ENCODE data around the gene CDC42EP4. TPM values are rescaled to one million over a fixed set of nuclear protein-coding genes. Genes with fewer than 3 reads are reported as not detected.

The CDC42EP4 gene
- total and polyA plus RNA-seq, 10 of the 15 experiments (the other 5 are each of a cell fraction or from before 2014, with no cell fraction given) = 0.05 to 7.1 (median 2.7) TPM

DNA sequence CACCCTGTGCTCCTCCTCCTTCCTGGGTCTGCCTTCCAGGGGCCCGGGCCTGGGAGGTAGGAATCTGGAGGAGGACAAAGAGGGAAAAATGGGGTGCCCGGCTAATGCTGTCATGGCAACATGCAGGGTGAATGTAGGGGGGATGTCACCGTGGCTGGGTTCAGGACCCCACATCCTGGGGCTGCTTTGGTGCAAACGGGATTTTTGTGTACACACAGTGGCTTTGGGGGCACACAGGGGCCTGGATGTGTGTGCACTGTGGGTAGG lies 37.0 kb upstream of the CDC42EP4 start:
- ATAC-seq (no peak), FAIRE-seq (no peak), DNase-seq (ENCODE audit: low read depth, low spot score) (no peak)
- Histone ChIP-seq H4K20me1 (ENCODE audit: control insufficient read depth, insufficient read depth) (no peaks in the 10 kb centered on the region), H3K9me3 (replicated peaks; ENCODE audit: control insufficient read depth, insufficient read depth, low read length) (no peaks in the 10 kb centered on the region), H3K4me3 (no peak overlapping the region), H3K4me2 (ENCODE audit: control insufficient read depth, insufficient read depth) (no peak overlapping the region), H3K9ac (ENCODE audit: control insufficient read depth, insufficient read depth, low read length) (no peak overlapping the region), H3K79me2 (ENCODE audit: control insufficient read depth, insufficient read depth, low read length) (no peaks in the 10 kb centered on the region), H3K27ac (ENCODE audit: control insufficient read depth, insufficient read depth) (no peak overlapping the region), H3K27me3 (replicated peaks in 1 of 2; ENCODE audit: control insufficient read depth in 2 of 2, insufficient read depth in 2 of 2, low read length in 1 of 2) (no peaks in the 10 kb centered on the region), H3K36me3 (ENCODE audit: control insufficient read depth in 2 of 2, insufficient read depth in 2 of 2, low read length in 1 of 2) (no peaks in the 10 kb centered on the region), H3K4me1 (ENCODE audit: control insufficient read depth, insufficient read depth, low read length) (no peaks in the 10 kb centered on the region), H2AFZ (ENCODE audit: control insufficient read depth, low read depth, low read length) (no peak overlapping the region)
- ChIA-PET CTCF (interaction anchor here (1.2 to 1.3 kb wide), 2 partner anchors 21 to 92 kb away, joined by 3 read pairs; no protein-coding TSS in a partner anchor), RAD21 (ENCODE audit: unreplicated experiment) (no interaction called here), SMC1A (ENCODE audit: uncharacterized antibody, unreplicated experiment) (interaction anchor here (0.7 kb wide), 1 partner anchor 21 kb away, joined by 4 read pairs; no protein-coding TSS in a partner anchor), POLR2A (no interaction called here)
- 25% methylated on average over 4 of the region's 4 CpGs for WGBS (ENCODE audit: insufficient coverage, insufficient replicate concordance, low lambda C conversion rate, missing lambda C conversion rate)
- in situ Hi-C loops (cut with MboI) = no loop called here
- no TSS peak for BruUV-seq (replicated peaks)
- TF ChIP-seq IKZF2 (IDR thresholded peaks at IDR 0.05) (no peak), DPF2 (IDR thresholded peaks at IDR 0.05) (no peak), ESRRA (IDR thresholded peaks at IDR 0.05; ENCODE audit: low read length) (no peak)
- intact Hi-C loops (cut with micrococcal nuclease; ENCODE audit: unreplicated experiment) = no loop called here

- Histone ChIP-seq H2AFZ (ENCODE audit: control insufficient read depth, low read depth, low read length) (no peak overlapping the region), H3K27ac (ENCODE audit: control insufficient read depth, insufficient read depth) (no peak overlapping the region), H3K9me3 (replicated peaks; ENCODE audit: control insufficient read depth, insufficient read depth, low read length) (no peaks in the 10 kb centered on the region), H3K4me3 (no peak overlapping the region), H3K36me3 (ENCODE audit: control insufficient read depth in 2 of 2, insufficient read depth in 2 of 2, low read length in 1 of 2) (no peaks in the 10 kb centered on the region), H3K4me2 (ENCODE audit: control insufficient read depth, insufficient read depth) (no peak overlapping the region), H3K9ac (ENCODE audit: control insufficient read depth, insufficient read depth, low read length) (no peak overlapping the region), H3K79me2 (ENCODE audit: control insufficient read depth, insufficient read depth, low read length) (no peaks in the 10 kb centered on the region), H4K20me1 (ENCODE audit: control insufficient read depth, insufficient read depth) (no peaks in the 10 kb centered on the region), H3K27me3 (replicated peaks in 1 of 2; ENCODE audit: control insufficient read depth in 2 of 2, insufficient read depth in 2 of 2, low read length in 1 of 2) (no peaks in the 10 kb centered on the region), H3K4me1 (ENCODE audit: control insufficient read depth, insufficient read depth, low read length) (no peaks in the 10 kb centered on the region)
- in situ Hi-C loops (cut with MboI) (no loop called here), intact Hi-C loops (cut with micrococcal nuclease; ENCODE audit: unreplicated experiment) (no loop called here)
- DNase-seq (ENCODE audit: low read depth, low spot score) = no peak
- TF ChIP-seq MYB (IDR thresholded peaks at IDR 0.05; ENCODE audit: borderline replicate concordance, low read depth, low read length) (no peak), REST (IDR thresholded peaks at IDR 0.05; ENCODE audit: low read depth, low read length) (no peak), BCL3 (IDR thresholded peaks at IDR 0.05; ENCODE audit: borderline replicate concordance, insufficient read depth, low read depth, low read length, poor library complexity, severe bottlenecking) (no peak), SMAD5 (IDR thresholded peaks at IDR 0.05; ENCODE audit: low read depth) (no peak), ASH2L (IDR thresholded peaks at IDR 0.05; ENCODE audit: borderline replicate concordance, low read depth) (no peak), RBBP5 (conservative IDR thresholded peaks at IDR 0.05) (no peak)
- no peak; the same call in 2 of the 3 replicates for ATAC-seq
- ChIA-PET SMC1A (ENCODE audit: uncharacterized antibody, unreplicated experiment) (interaction anchor here (0.7 kb wide), 1 partner anchor 22 kb away, joined by 4 read pairs; no protein-coding TSS in a partner anchor), CTCF (interaction anchor here (1.3 to 2.0 kb wide), 4 partner anchors 21 to 623 kb away, joined by 3 to 7 read pairs (median 4); no protein-coding TSS in a partner anchor), POLR2A (interaction anchor here (0.6 kb wide), 1 partner anchor 109 kb away, joined by 3 read pairs; no protein-coding TSS in a partner anchor), RAD21 (ENCODE audit: unreplicated experiment) (interaction anchor here (1.4 kb wide), 1 partner anchor 37 kb away, joined by 3 read pairs; no protein-coding TSS in a partner anchor)
- 35% methylated on average over 19 of the region's 19 CpGs for WGBS (ENCODE audit: insufficient coverage, insufficient replicate concordance, low lambda C conversion rate, missing lambda C conversion rate)
- no peak for FAIRE-seq
- BruUV-seq (replicated peaks) = no TSS peak
These were observed 36.4 kb upstream of the CDC42EP4 start for GRCh38 chr17:73348018-73348828.

All from GM12878 (cell line).